GM08714 (cell line): ENCODE data around the gene NEURL3.
A peak's percentile ranks its signal among the peaks of the same experiment; 100 is the strongest.

ENCODE experiments used
- H3K4me3 ChIP-seq: fragments of 200-500 bp; sonication (Bioruptor generic); 2 replicates; pipeline ENCODE4 v1.5.1; 2014; ENCODE audit warnings: mild to moderate bottlenecking, low read length, inconsistent platforms
- ZNF274 ChIP-seq: IDR thresholded peaks from 2 replicates; pipeline ENCODE4 v1.6.1; 2012; ENCODE audit warnings: mild to moderate bottlenecking, low read depth, low read length

Gene NEURL3

GRCh38 chr2:96526615-96527285 lies 21.6 kb upstream of the NEURL3 start:
- TF ChIP-seq ZNF274, result no peak
- H3K4me3 ChIP-seq, result peak overlapping the region; percentile 55; the same call in 1 of the 2 replicates

GRCh38 chr2:96526101-96526591 lies 21.0 kb upstream of the NEURL3 start:
- no peak overlapping the region for H3K4me3 ChIP-seq
- TF ChIP-seq ZNF274, result no peak

- TF ChIP-seq ZNF274, result no peak
These were observed 20.0 kb upstream of the NEURL3 start for GRCh38 chr2:96525211-96525507.

GRCh38 chr2:96524482-96525210 lies 19.5 kb upstream of the NEURL3 start:
- no peak for TF ChIP-seq ZNF274
- H3K4me3 ChIP-seq, result no peak overlapping the region

More at GRCh38 chr2:96525211-96525507, 20.0 kb upstream of the NEURL3 start:
- H3K4me3 ChIP-seq, result no peak overlapping the region

- H3K4me3 ChIP-seq, result no peak overlapping the region
- TF ChIP-seq ZNF274, result no peak
These were observed 18.7 kb upstream of the NEURL3 start for GRCh38 chr2:96523659-96524481.

GRCh38 chr2:96522304-96523203 lies 17.4 kb upstream of the NEURL3 start:
- H3K4me3 ChIP-seq, result no peak overlapping the region
- TF ChIP-seq ZNF274, result no peak

- TF ChIP-seq ZNF274, result no peak
- H3K4me3 ChIP-seq, result no peak overlapping the region
These were observed 16.1 kb upstream of the NEURL3 start for GRCh38 chr2:96521219-96521618.

- no peak for TF ChIP-seq ZNF274
- no peak overlapping the region for H3K4me3 ChIP-seq
These were observed 15.5 kb upstream of the NEURL3 start for GRCh38 chr2:96520697-96521096.

- TF ChIP-seq ZNF274, result no peak
- no peak overlapping the region for H3K4me3 ChIP-seq
These were observed 15.1 kb upstream of the NEURL3 start for GRCh38 chr2:96520231-96520630.

- no peak overlapping the region for H3K4me3 ChIP-seq
- TF ChIP-seq ZNF274, result no peak
These were observed 11.9 kb upstream of the NEURL3 start for GRCh38 chr2:96517079-96517478.

- no peak for TF ChIP-seq ZNF274
- no peak overlapping the region for H3K4me3 ChIP-seq
These were observed 9.4 kb upstream of the NEURL3 start for GRCh38 chr2:96514521-96514920.

GRCh38 chr2:96512341-96512740 lies 7.2 kb upstream of the NEURL3 start:
- H3K4me3 ChIP-seq, result no peak overlapping the region
- TF ChIP-seq ZNF274, result no peak

- TF ChIP-seq ZNF274, result no peak
- H3K4me3 ChIP-seq, result no peak overlapping the region
These were observed 6.7 kb upstream of the NEURL3 start for GRCh38 chr2:96511851-96512250.
